Caco-2 (cell line): ENCODE results near the gene MPP3. TPM values are rescaled to one million over a fixed set of nuclear protein-coding genes. Genes with fewer than 3 reads are reported as not detected.

ENCODE experiments used
- BruUV-seq: library from RNA; stranded (reverse); fragments of 400-500 nt; replicated peaks from 2 replicates; lab custom pipeline; 2021; lab: Mats Ljungman, UMichigan
- CTCF ChIA-PET: fragments of 300-600 bp; sonication (Branson Sonifier 250); formaldehyde crosslinking; loops from one replicate; lab custom pipeline; 2022; ENCODE audit warnings: antibody characterized with exemption; lab: Charles Lee
- POLR2A ChIA-PET: fragments of 300-600 bp; sonication (Branson Sonifier 250); formaldehyde crosslinking; loops from one replicate; lab custom pipeline; 2022; ENCODE audit warnings: antibody characterized with exemption; lab: Charles Lee
- DNase-seq, 2 experiments: peaks; one replicate each; pipeline versions ENCODE4 v3.0.0 to v3.0.0-alpha.2; 2020 to 2022
- H3K27me3 ChIP-seq: replicated peaks from 2 replicates; pipeline ENCODE4 v1.6.0; 2011; ENCODE audit warnings: low read length; ENCODE audit not compliant: control insufficient read depth, insufficient read depth
- H3K36me3 ChIP-seq: 2 replicates; pipeline ENCODE4 v1.5.1; 2011; ENCODE audit warnings: low read length; ENCODE audit not compliant: control insufficient read depth, insufficient read depth
- H3K4me1 ChIP-seq: fragments of 250-450 bp; sonication (Bioruptor Pico); 2 replicates; pipeline ENCODE4 v1.5.1; 2020; ENCODE audit warnings: mild to moderate bottlenecking
- H3K4me3 ChIP-seq: 2 replicates; pipeline ENCODE4 v1.5.1; 2011; ENCODE audit warnings: low read depth, mild to moderate bottlenecking, control low read depth, low read length
- H3K9me3 ChIP-seq: fragments of 250-450 bp; sonication (Bioruptor Pico); 2 replicates; pipeline ENCODE4 v1.5.1; 2020; ENCODE audit warnings: mild to moderate bottlenecking, moderate library complexity
- H3K27ac Mint-ChIP-seq: one replicate; pipeline ENCODE4 v1.8.0; 2022; ENCODE audit warnings: mixed read lengths; ENCODE audit not compliant: unreplicated experiment
- H3K27me3 Mint-ChIP-seq: one replicate; pipeline ENCODE4 v1.8.0; 2022; ENCODE audit warnings: mixed read lengths; ENCODE audit not compliant: insufficient read depth, unreplicated experiment
- H3K36me3 Mint-ChIP-seq: one replicate; pipeline ENCODE4 v1.8.0; 2022; ENCODE audit warnings: mild to moderate bottlenecking, mixed read lengths; ENCODE audit not compliant: insufficient read depth, unreplicated experiment
- H3K4me1 Mint-ChIP-seq: one replicate; pipeline ENCODE4 v1.8.0; 2022; ENCODE audit warnings: low read depth, mixed read lengths; ENCODE audit not compliant: unreplicated experiment
- H3K4me3 Mint-ChIP-seq: one replicate; pipeline ENCODE4 v1.8.0; 2022; ENCODE audit warnings: mild to moderate bottlenecking, moderate library complexity, mixed read lengths; ENCODE audit not compliant: unreplicated experiment
- H3K9me3 Mint-ChIP-seq: one replicate; pipeline ENCODE4 v1.8.0; 2022; ENCODE audit warnings: mixed read lengths; ENCODE audit not compliant: unreplicated experiment
- CTCF ChIP-seq, 2 experiments: fragments of 200-600 bp in 1 of 2; IDR thresholded peaks; 1 replicate in 1 of 2; 2 replicates in 1 of 2; pipeline versions ENCODE4 v1.5.1 to v1.8.0; 2011 to 2022; ENCODE audit warnings: antibody characterized with exemption in 1 of 2, control low read depth in 1 of 2, inconsistent platforms in 1 of 2, low read depth in 1 of 2, low read length in 1 of 2, mild to moderate bottlenecking in 1 of 2, moderate library complexity in 1 of 2; ENCODE audit not compliant: insufficient read depth in 1 of 2, severe bottlenecking in 1 of 2, unreplicated experiment in 1 of 2
- intact Hi-C: fragments of 100-400 bp; cut with micrococcal nuclease; formaldehyde crosslinking; loops from one replicate; pipeline ENCODE4 v1.10.0; 2022; ENCODE audit not compliant: unreplicated experiment
- total RNA-seq: library from RNA; stranded (reverse); gene quantifications from 2 replicates; pipeline ENCODE4 v1.2.3, GENCODE V29; 2022

MPP3 gene
- total RNA-seq, 1 experiment from 2014 or later = 7.9 TPM

- TF ChIP-seq CTCF (IDR thresholded peaks at IDR 0.05; ENCODE audit: insufficient read depth in 1 of 2, low read depth in 1 of 2, low read length in 1 of 2, severe bottlenecking in 1 of 2, unreplicated experiment in 1 of 2) = no peak
- no peaks in the 10 kb centered on the region for H3K4me1 ChIP-seq
- no peaks in the 10 kb centered on the region for H3K36me3 ChIP-seq
- H3K4me3 Mint-ChIP-seq = no peak overlapping the region
- peaks cover 14% of the 10 kb centered on the region for H3K27me3 Mint-ChIP-seq
- H3K9me3 Mint-ChIP-seq = no peaks in the 10 kb centered on the region
- ChIA-PET POLR2A (no interaction called here), CTCF (interaction anchor here (0.6 kb wide), 1 partner anchor 364 kb away, joined by 3 read pairs; no protein-coding TSS in a partner anchor)
- intact Hi-C loops = no loop called here
- peaks cover 7% of the 10 kb centered on the region; the same call in 1 of the 2 replicates for H3K9me3 ChIP-seq
- peaks cover 11% of the 10 kb centered on the region for H3K4me1 Mint-ChIP-seq
- peaks cover 2% of the 10 kb centered on the region; the same call in 1 of the 2 replicates for H3K27me3 ChIP-seq
- no peak overlapping the region for H3K4me3 ChIP-seq
- H3K36me3 Mint-ChIP-seq = peaks cover 8% of the 10 kb centered on the region
- H3K27ac Mint-ChIP-seq = no peak overlapping the region
- peak in 1 of 2 experiments; percentile 30 for DNase-seq
- BruUV-seq = no TSS peak
Observed at GRCh38 chr17:43854498-43854897, 21.6 kb upstream of the MPP3 start.

- Mint-ChIP-seq H3K27me3 (peaks cover 19% of the 10 kb centered on the region), H3K27ac (no peak overlapping the region), H3K9me3 (no peaks in the 10 kb centered on the region), H3K36me3 (peaks cover 8% of the 10 kb centered on the region), H3K4me1 (peaks cover 11% of the 10 kb centered on the region), H3K4me3 (no peak overlapping the region)
- CTCF ChIA-PET = interaction anchor here (0.5 kb wide), 1 partner anchor 141 kb away, joined by 3 read pairs; no protein-coding TSS in a partner anchor
- no TSS peak for BruUV-seq
- Histone ChIP-seq H3K4me1 (no peaks in the 10 kb centered on the region), H3K36me3 (no peaks in the 10 kb centered on the region), H3K9me3 (peaks cover 7% of the 10 kb centered on the region; the same call in 1 of the 2 replicates), H3K4me3 (no peak overlapping the region), H3K27me3 (peaks cover 2% of the 10 kb centered on the region; the same call in 1 of the 2 replicates)
- intact Hi-C loops = no loop called here
- no peak for TF ChIP-seq CTCF (IDR thresholded peaks at IDR 0.05; ENCODE audit: insufficient read depth in 1 of 2, low read depth in 1 of 2, low read length in 1 of 2, severe bottlenecking in 1 of 2, unreplicated experiment in 1 of 2)
- DNase-seq = no peak
- POLR2A ChIA-PET = no interaction called here
Observed at GRCh38 chr17:43853546-43853945, 20.6 kb upstream of the MPP3 start.

GRCh38 chr17:43852571-43852970 is 19.6 kb upstream of the MPP3 start:
- peaks cover 6% of the 10 kb centered on the region; the same call in 1 of the 2 replicates for H3K9me3 ChIP-seq
- H3K4me1 Mint-ChIP-seq = peaks cover 11% of the 10 kb centered on the region
- POLR2A ChIA-PET = no interaction called here
- no peak overlapping the region for H3K27ac Mint-ChIP-seq
- no peak overlapping the region for H3K4me3 ChIP-seq
- peaks cover 2% of the 10 kb centered on the region; the same call in 1 of the 2 replicates for H3K27me3 ChIP-seq
- H3K36me3 ChIP-seq = no peaks in the 10 kb centered on the region
- H3K9me3 Mint-ChIP-seq = no peaks in the 10 kb centered on the region
- DNase-seq = no peak
- CTCF ChIA-PET = interaction anchor here (1.3 kb wide), 1 partner anchor 13 kb away, joined by 3 read pairs; no protein-coding TSS in a partner anchor
- no TSS peak for BruUV-seq
- peaks cover 8% of the 10 kb centered on the region for H3K36me3 Mint-ChIP-seq
- H3K4me3 Mint-ChIP-seq = no peak overlapping the region
- intact Hi-C loops = no loop called here
- no peak for TF ChIP-seq CTCF (IDR thresholded peaks at IDR 0.05; ENCODE audit: insufficient read depth in 1 of 2, low read depth in 1 of 2, low read length in 1 of 2, severe bottlenecking in 1 of 2, unreplicated experiment in 1 of 2)
- H3K27me3 Mint-ChIP-seq = peaks cover 22% of the 10 kb centered on the region
- no peaks in the 10 kb centered on the region for H3K4me1 ChIP-seq
